Activated T-cell treated with anti-CD3 and anti-CD28 coated beads for 1 hour (primary cell): ENCODE data around the gene THAP4.
"Not testable (repeated sequence)": the region's sequence is repeated elsewhere in the genome, so short reads cannot be mapped to it uniquely, and the experiment has no call there.

ENCODE experiments used
- DNase-seq: peaks from one replicate; pipeline ENCODE4 v3.0.0-alpha.2; 2020; ENCODE audit warnings: low read depth

Gene THAP4

GRCh38 chr2:241582806-241583205 is 54.2 kb downstream of the THAP4 start:
- no peak for DNase-seq

- DNase-seq = no peak
These were observed 54.6 kb downstream of the THAP4 start for GRCh38 chr2:241582328-241582727.

- no peak for DNase-seq
These were observed 57.7 kb downstream of the THAP4 start for GRCh38 chr2:241579281-241579680.

GRCh38 chr2:241577413-241578122 is 59.4 kb downstream of the THAP4 start:
- no peak for DNase-seq

- no peak for DNase-seq
These were observed 60.7 kb downstream of the THAP4 start for GRCh38 chr2:241576293-241576654.

- no peak for DNase-seq
These were observed 61.2 kb downstream of the THAP4 start for GRCh38 chr2:241575624-241576292.

- DNase-seq = no peak
These were observed 61.9 kb downstream of the THAP4 start for GRCh38 chr2:241574911-241575623.

GRCh38 chr2:241573741-241574140 is 63.2 kb downstream of the THAP4 start:
- no peak for DNase-seq

GRCh38 chr2:241572915-241573651 is 63.9 kb downstream of the THAP4 start:
- not testable (repeated sequence) for DNase-seq

GRCh38 chr2:241571821-241572620 is 64.9 kb downstream of the THAP4 start:
- DNase-seq = no peak

- no peak for DNase-seq
These were observed 65.9 kb downstream of the THAP4 start for GRCh38 chr2:241570961-241571581.

GRCh38 chr2:241569831-241570281 is 67.1 kb downstream of the THAP4 start:
- no peak for DNase-seq

- DNase-seq = no peak
These were observed 68.2 kb downstream of the THAP4 start for GRCh38 chr2:241568726-241569125.

GRCh38 chr2:241567776-241568175 is 69.2 kb downstream of the THAP4 start:
- DNase-seq = no peak

GRCh38 chr2:241567266-241567665 is 69.7 kb downstream of the THAP4 start:
- not testable (repeated sequence) for DNase-seq

- DNase-seq = no peak
These were observed 70.5 kb downstream of the THAP4 start for GRCh38 chr2:241566468-241566867.

GRCh38 chr2:241566021-241566420 is 70.9 kb downstream of the THAP4 start:
- DNase-seq = not testable (repeated sequence)

- DNase-seq = no peak
These were observed 71.5 kb downstream of the THAP4 start for GRCh38 chr2:241565411-241565810.

GRCh38 chr2:241564596-241565410 is 72.2 kb downstream of the THAP4 start:
- DNase-seq = no peak

- no peak for DNase-seq
These were observed 72.9 kb downstream of the THAP4 start for GRCh38 chr2:241563981-241564595.
